GM21529 (cell line): ENCODE measurements around the gene RPS6KC1.
A peak's percentile ranks its signal among the peaks of the same experiment; 100 is the strongest.
"Not testable (repeated sequence)": the region's sequence is repeated elsewhere in the genome, so short reads cannot be mapped to it uniquely, and the experiment has no call there.

ENCODE experiments used
- ATAC-seq: cut with Tn5 transposase; IDR thresholded peaks from one replicate; pipeline ENCODE4 v1.9.1; 2021; ENCODE audit not compliant: unreplicated experiment

RPS6KC1 gene

DNA sequence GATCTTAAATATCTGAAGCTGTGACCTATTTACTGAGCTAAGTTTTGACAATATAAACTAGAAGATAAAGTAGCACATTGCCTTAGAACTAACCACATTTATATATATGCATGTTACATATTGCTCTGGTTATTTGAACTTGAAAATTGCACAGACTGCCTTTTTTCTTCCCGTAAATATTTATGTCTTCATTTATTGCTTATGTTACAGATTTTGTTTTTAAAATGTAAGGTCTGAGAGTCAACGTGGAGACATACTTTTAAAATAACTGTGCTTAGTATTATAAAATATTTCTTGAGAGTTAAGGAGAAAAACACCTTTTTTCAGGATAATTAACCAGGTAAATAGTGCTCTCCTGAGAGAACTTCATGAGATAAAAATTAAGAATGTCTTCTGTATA, 3.1 kb downstream of the RPS6KC1 start:
- ATAC-seq, result no peak

DNA sequence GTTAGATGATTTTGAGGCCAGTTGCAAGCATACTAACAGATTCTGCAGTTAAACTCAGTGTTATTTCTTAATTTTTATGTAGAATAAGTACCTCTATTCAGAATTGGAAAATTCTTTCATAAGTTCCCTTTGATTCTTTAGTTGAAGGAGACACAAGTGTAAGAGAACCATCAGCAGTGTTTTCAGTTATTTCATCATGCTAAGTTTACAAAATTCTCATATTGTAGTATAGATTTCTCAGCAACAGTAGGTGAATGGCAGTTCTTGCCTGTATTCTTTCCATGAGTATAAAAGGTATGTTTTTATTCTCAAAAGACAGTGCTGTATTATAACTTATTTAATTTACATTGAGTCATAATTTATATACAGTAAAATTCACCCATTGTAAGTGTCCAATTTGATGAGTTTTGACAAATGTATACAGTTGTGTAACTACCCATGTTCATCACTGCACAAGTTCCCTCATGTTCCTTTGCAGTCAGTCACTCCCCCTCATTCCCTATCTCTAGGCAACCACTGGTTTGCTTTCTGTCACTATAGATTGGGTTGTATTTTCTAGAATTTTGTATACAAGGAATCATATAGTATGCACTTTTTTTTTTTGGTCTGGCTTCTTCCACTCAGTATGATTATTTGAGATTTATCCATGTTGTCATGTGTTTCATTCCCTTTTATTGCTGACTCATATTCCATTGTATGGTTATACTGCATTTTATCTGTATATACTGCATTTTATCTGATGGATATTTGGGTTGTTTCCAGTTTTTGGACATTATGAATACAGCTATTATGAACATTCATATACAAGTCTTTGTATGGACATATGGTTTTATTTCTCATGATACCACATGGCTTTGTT, 3.9 kb downstream of the RPS6KC1 start:
- no peak for ATAC-seq

DNA sequence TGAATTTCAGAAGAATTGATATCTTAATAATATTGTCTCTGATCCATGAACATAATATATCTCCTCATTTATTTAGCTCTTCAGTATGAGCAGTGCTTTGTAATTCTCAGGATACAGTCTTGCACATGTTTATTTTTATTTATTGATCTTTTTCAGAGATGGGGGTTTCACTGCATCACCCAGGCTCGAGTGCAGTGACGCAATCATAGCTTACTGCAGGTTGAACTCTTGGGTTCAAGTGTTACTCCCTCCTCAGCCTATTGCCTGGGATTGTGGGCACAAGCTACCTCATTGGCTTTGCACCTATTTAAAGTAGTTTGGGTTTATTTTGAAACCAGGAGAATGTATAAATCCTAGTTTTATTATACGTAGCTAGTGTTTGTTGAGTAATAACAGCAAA, 4.7 kb downstream of the RPS6KC1 start:
- ATAC-seq, result no peak

DNA sequence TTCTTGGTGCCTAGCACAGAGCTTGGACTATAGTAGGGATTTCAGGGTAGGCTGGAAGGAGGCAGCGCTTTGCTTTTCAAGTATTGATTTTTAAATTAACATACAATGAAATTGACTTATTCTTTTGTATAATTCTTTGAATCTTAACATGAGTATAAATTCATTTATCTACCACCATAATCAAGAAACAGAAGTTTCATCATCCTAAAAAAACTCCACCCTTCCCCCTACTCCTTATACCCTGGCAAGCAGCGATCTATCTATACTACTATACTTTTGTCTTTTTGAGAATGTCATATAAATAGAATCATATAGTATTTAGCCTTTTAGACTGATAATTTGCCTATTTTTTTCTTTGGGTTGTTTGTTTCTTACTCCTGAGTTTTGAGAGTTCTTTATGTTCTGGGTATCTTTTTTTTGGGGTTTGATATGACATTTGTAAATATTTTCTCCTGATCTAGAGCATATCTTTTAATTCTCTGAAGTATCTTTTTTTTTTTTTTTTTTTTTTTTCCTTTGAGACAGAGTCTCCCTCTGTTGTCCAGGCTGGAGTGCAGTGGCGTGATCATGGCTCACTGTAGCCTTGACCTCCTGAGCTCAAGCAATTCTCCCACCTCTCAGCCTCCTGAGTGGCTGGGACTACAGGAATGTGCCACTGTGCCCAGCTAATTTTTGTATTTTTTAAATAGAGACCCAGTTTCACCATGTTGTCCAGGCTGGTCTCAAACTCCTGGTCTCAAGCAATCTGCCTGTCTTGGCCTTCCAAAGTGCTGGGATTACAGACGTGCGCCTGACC, 6.4 kb downstream of the RPS6KC1 start:
- ATAC-seq, result no peak

DNA sequence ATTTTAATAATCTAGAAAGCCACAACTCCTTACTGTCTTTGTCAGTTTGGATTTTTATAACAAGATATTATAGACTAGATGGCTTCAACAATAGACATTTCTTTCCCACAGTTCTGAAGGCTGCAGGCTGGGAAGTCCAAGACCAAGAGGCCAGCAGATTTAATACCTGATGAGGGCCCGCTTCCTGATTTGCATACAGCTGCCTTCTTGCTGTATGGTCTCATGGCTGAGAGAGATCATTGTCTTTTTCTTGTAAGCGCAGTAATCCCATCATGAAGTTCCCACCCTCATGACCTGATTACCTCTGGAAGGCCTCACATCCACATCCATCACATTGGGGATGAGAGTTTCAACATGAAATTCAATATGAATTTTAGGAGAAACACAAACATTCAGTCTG, 9.8 kb downstream of the RPS6KC1 start:
- no peak for ATAC-seq

DNA sequence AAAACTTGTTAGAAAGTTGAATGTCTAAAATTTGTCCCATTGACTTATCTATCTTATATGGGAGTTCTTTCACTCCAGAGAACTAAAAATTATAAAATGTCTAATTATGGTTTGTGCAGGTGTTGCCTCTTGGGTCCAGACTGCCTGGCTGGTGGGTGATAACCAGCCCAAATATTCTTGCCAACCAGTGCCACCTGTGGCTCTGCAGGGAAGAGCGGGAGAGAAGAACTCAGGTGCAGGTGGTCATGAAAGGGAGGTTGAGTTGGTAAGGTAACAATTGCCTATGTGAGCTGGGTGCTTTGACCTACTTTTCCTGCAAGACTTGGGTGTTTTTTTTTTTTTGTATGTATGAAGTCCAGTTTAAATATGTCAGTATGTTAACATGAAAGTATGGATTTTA, 10.2 kb downstream of the RPS6KC1 start:
- no peak for ATAC-seq

DNA sequence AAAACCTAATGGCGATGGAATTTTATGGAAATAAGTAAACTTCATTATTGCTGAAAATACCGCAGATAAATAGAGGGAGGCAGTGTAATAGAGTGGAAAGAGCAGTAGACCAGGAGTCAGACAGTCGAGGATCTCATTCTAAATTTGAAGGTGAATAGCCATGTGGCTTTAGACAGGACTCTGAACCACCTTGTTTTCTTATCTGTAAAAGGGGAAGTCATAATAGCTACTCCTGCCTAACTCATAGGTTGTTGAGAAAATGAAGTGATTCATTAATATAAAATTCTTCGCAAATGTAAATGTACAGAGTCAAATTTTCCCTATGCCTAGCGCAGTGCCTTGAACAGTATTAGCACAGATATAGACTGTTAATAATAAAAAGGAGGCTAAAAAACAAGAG, 14.8 kb downstream of the RPS6KC1 start:
- no peak for ATAC-seq

DNA sequence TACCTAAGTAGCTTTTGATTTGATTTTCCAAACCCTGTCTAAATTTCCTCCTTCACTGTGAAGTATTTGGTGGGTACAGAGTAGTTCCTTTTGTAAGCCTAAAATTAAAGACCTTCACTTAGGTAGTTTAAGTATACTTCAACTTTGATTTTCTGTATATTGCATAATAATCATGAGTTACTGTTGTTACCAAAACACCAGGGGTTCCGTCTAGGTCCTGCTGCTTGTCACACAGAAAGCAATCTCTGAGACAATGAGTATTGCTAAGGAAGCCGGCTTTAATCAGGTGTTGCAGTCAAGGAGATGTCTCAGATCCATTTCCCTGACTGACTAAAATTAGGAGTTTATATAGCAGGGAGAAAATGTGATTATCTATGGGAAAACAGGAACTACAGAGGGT, 15.3 kb downstream of the RPS6KC1 start:
- ATAC-seq, result no peak

DNA sequence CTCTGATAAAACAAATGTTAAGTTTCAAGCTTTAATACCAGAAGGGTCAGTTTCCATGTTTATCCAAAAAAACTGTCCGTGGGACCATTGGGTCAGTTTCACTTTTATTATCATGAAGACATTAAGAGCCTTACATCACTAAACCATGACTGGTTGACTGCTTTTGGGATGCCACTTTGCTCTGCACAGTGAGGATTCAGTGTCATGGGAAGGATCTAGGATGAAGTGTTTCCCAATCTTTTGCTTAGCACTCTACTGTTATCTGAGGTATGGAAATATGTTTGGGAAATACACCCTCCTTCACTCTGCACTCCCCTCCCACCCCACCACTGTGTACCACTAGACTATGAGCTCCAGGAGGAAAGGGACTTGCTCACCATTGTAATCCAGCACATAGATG, 16.3 kb downstream of the RPS6KC1 start:
- no peak for ATAC-seq

DNA sequence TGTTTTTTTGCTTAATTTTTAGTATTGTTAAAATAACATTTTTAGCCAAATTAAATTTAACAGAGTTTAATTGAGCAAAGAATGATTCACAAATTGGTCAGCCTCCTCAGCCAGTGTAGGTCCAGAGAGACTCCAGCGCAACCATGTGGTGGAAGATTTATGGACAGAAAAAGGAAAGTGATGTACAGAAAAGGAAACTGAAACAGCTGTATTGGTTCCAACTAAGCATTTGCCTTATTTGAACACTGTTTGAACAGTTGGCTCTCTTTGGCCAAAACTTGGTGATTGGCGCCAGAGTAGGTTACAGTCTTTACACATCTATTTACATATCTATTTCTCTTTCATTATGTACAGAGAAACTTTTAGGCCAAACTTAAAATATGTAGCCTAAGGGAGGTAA, 19.4 kb downstream of the RPS6KC1 start:
- peak; percentile 96 for ATAC-seq

DNA sequence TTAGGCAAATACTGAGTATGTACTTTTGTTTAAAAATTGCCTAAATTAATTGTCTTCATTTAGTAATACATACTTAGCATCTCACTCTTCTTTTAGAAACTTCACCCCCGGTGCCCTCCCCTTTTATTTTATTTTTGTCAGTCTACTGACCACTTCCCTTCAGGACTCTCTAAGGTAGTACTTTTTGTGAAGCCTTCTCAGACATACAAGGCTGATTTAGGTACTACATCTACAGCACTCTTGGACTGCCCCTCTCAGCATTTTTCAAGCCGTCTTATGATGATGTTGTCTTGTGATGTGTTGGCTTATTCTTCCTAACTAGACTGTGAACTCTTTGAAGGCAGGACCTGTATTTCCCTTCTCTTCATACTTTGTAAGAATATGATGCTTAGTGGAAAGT, 24.7 kb downstream of the RPS6KC1 start:
- peak; percentile 81 for ATAC-seq

DNA sequence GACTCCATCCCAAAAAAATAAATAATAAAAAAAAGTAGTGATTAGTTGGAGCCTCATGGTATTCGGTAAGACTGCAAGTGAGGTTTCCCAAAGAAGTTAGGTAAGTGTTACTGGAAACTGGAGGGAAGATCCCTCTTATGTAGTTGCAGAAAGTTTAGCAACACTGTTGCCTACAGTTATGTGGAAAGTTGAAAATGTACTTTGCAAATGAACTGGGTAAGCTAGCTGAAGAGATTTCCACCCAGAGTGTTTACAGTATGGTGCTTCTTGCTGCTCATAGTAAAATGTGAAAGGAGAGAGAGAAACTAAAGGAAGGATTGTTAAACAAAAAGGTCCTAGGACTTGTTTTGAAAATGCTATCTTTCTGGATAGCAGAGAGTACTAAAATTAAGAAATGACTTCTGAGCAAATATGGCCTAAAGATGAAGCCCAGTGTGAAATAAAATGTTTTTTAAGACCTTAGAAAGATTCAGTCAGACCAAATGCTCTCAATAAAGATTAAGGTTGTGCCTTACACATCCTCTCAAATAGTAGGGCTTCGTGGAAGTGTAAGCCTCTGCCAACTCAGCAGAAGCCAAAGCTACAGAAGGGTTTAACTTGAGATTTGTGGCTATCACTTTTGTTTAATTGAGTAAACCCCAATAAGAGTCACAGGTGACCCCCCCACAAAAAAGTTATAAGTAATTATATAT, 31.5 kb downstream of the RPS6KC1 start:
- ATAC-seq, result no peak

DNA sequence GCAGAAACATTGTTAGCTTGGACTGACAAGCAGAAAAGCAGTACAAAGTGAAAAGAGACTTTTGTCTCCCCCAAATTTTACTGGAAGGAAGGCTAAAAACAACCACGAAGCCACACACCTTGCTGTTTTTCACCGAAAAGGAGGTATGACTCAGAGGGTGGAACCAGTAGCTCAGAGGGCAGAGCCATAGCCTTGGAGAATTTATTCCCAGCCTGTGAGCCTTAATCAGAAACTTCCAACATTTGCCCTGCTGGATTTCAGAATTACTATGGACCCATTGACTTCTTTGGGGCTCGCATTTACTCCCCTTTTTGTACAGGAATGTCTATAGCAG, 32.0 kb downstream of the RPS6KC1 start:
- no peak for ATAC-seq

DNA sequence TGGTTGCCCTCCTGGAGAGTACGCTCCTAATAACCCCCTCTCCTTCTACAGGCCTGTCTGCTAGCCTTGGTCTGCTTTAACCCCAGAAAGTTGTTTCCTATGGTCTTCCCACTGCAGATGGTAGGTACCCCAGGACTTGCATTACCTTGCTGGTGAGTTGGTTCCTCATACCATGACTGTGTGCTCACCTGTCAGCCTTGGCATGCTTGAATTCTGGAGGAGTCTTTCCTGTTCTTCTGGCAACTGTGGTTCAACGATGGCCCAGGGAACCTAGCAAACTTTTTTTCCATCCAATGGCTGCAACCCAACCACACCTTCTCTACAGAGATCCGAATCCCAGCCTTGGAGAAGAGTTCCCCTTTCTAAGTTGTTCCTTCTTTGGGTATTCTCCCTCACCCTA, 36.9 kb downstream of the RPS6KC1 start:
- ATAC-seq, result no peak

DNA sequence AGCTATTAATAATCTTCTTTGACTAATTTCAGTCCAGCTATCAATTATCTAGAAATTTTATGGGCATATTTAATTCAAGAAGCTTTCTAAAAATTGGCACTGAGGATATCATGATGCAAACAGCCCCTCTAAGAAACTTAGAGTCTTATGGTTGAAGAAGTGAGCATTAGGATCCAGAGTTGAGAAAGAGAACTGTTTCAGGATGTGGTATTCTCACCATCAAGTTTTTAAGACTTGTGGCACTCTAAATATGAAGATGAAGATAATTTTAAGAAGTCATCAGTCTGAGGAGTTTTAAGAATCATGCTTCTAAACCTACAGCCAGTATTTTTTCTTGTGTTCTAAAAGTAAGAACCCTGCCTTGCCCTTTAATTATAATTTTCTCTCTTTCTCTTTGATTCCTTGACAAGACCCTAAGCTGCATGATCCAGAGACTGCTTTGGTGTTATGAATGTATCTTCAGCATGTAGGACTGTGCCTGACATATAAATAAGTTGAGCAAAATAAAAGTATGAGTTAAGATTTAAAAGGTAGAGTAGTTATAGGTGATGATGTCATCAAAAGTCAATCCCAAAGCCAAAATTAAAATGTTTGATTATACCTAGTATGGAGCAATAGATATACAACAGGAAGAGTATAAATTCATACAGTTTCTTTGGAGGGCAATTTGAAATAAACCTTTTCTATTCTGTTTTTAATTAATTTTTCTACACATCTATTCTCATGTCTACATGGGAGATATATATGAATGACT, 39.1 kb downstream of the RPS6KC1 start:
- ATAC-seq, result no peak

DNA sequence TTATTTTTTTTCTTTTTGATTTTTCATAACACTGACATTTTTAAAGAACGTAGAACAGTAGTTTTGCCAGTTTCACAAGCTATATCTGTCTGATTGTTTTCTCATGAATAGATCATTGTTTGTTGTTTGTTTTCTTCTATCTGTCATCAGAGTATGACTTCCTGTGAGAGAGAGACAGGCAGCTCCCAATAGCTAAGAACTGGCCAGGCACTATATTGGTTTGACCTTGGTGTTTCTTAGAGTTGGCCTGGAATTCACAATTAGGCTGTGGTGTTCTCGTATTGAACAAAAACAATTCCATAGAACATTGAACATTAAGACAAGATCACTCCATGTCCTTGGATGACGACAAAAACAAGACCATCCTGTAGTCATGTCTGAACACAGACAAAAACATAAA, 43.4 kb downstream of the RPS6KC1 start:
- ATAC-seq, result no peak

DNA sequence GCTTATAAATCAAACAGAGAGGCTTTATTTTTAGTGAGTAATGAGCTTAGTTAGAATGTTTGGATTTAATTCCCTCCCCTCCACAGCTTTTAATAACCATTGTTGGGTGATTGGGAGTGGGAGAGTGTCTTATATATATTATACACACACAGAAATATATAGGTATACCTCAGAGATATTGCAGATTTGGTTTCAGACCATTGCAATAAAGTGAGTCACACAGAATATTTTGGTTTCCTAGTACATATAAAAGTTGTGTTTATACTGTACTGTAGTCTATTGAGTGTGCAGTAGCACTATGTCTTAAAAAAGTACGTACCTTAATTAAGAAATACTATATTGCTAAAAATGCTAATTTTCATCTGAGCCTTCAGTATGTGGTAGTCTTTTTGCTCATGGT, 44.4 kb downstream of the RPS6KC1 start:
- no peak for ATAC-seq

DNA sequence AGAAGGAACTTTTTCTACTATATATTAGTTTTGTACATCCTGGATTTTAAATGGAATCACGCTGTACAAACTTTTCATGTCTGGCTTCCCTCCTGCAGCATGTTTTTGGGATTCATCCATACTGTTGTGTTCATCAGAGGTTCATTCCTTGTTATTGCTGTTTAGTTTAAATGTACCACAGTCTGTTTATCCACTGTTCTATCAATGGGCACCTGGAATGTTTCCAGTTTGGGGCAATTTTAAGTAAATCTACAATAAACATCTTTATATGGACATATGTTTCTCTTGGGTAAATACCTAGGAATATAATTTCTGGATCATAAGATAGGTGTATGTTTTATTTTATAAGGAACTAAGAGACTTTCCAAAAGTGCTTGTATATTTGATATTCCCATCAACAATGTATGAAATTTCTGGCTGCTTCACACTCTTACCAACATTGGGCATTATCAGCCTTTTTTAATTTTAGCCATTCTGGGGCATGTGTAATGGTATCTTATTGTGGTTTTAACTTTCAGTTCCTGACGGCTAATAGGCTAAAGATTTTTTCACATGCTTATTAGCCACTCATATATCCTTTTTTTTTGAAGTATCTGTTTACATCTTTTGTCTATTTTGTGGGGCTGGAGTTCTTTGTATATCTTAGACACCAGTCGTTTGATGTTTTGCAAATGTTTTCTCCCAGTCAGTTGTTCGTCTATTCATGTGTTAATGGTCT, 48.8 kb downstream of the RPS6KC1 start:
- no peak for ATAC-seq

DNA sequence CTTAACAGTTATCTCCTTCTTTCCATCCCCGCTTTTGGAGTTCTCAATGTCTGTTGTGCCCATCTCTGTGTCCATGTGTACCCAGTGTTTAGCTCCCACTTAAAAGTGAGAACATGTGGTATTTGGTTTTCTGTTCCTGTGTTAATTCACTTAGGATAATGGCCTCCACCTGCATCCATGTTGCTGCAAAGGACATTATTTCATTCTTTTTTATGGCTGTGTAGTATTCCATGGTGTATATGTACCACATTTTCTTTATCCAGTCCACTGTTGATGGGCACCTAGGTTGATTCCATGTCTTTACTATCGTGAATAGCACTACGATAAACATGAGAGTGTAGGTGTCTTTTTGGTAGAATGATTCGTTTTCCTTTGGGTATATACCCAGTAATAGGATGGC, 49.5 kb downstream of the RPS6KC1 start:
- not testable (repeated sequence) for ATAC-seq
